SK-N-MC (cell line): ENCODE results near the gene SLC66A1.

Experiments
- EZH2 ChIP-seq: fragments of 200-600 bp; sonication (generic); IDR thresholded peaks from one replicate; pipeline ENCODE4 v1.6.1; 2017; ENCODE audit warnings: antibody characterized with exemption
- POLR2AphosphoS5 ChIP-seq: IDR thresholded peaks from 2 replicates; pipeline ENCODE4 v1.6.1; 2012; ENCODE audit warnings: mild to moderate bottlenecking, low read depth, low read length, borderline replicate concordance

DNA sequence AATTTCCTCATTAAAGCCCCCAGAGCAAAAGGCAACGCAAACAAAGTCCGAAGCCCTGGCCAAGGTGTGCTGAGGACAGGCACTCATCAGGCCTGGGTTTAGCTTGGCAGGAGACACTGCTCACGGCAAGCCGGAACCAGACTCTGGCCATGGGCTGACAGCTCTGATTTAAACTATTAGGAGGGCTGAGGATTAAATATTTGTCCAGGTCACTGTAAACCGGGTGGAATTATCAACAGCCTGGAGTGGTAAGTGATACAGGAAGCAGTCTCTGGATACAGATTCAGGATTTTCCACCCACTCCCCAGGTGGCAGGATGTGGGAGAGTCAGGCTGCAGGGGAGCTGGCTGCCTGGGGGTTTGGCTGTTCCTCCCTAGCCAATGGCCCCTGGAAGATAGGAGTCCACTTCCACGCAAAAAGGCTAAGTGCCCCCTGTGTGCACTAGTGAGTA, 42.4 kb downstream of the SLC66A1 start:
- TF ChIP-seq EZH2 (no peak), POLR2AphosphoS5 (no peak)
